H1 (cell line): ENCODE data around the gene TLX1. TPM values are rescaled to one million over a fixed set of nuclear protein-coding genes. Genes with fewer than 3 reads are reported as not detected.
A peak's percentile ranks its signal among the peaks of the same experiment; 100 is the strongest.

Source experiments
- CHD2 ChIP-seq: IDR thresholded peaks from 2 replicates; pipeline ENCODE4 v1.6.1; 2012; ENCODE audit warnings: low read length, improper control_type of control experiment
- EP300 ChIP-seq, 2 experiments: IDR thresholded peaks; 1 replicate in 1 of 2; 2 replicates in 1 of 2; pipeline ENCODE4 v1.6.1; 2011 to 2012; ENCODE audit warnings: low read depth in 2 of 2, low read length in 2 of 2, mild to moderate bottlenecking in 2 of 2, borderline replicate concordance in 1 of 2, inconsistent platforms in 1 of 2, moderate library complexity in 1 of 2
- FOSL1 ChIP-seq: IDR thresholded peaks from 2 replicates; pipeline ENCODE4 v1.6.1; 2011; ENCODE audit warnings: mild to moderate bottlenecking, low read depth, low read length, moderate library complexity; ENCODE audit not compliant: insufficient read depth
- HDAC2 ChIP-seq, 2 experiments: fragments of 300-600 bp in 1 of 2; sonication (generic) in 1 of 2; IDR thresholded peaks; 2 replicates each; pipeline ENCODE4 v1.6.1; 2011 to 2012; ENCODE audit warnings: low read depth in 2 of 2, low read length in 2 of 2, mild to moderate bottlenecking in 2 of 2, moderate library complexity in 2 of 2, borderline replicate concordance in 1 of 2, inconsistent platforms in 1 of 2
- JUN ChIP-seq: IDR thresholded peaks from 2 replicates; pipeline ENCODE4 v1.6.1; 2011; ENCODE audit warnings: low read depth, mild to moderate bottlenecking, improper control_type of control experiment, low read length
- KDM1A ChIP-seq: fragments of 200-600, 300-600 bp; sonication (generic); IDR thresholded peaks from 2 replicates; pipeline ENCODE4 v1.7.1; 2016; ENCODE audit warnings: mild to moderate bottlenecking, low read length, borderline replicate concordance
- KDM5A ChIP-seq: fragments of 200-600 bp; IDR thresholded peaks from 2 replicates; pipeline ENCODE4 v1.7.1; 2012; ENCODE audit warnings: mild to moderate bottlenecking, low read length, inconsistent platforms, mixed read lengths
- MAX ChIP-seq: IDR thresholded peaks from 2 replicates; pipeline ENCODE4 v1.6.1; 2012; ENCODE audit warnings: inconsistent platforms
- NANOG ChIP-seq: IDR thresholded peaks from 2 replicates; pipeline ENCODE4 v1.6.1; 2011; ENCODE audit warnings: low read length, low read depth, mild to moderate bottlenecking, inconsistent platforms; ENCODE audit not compliant: insufficient read depth, poor library complexity, severe bottlenecking
- POU5F1 ChIP-seq: IDR thresholded peaks from 2 replicates; pipeline ENCODE4 v1.6.1; 2011; ENCODE audit warnings: low read depth, mild to moderate bottlenecking, low read length, moderate library complexity
- RAD21 ChIP-seq, 2 experiments: IDR thresholded peaks in 1 of 2; conservative IDR thresholded peaks in 1 of 2; 2 replicates each; pipeline ENCODE4 v1.6.1; 2011; ENCODE audit warnings: low read depth in 2 of 2, low read length in 2 of 2, improper control_type of control experiment in 1 of 2, inconsistent platforms in 1 of 2, mild to moderate bottlenecking in 1 of 2, moderate library complexity in 1 of 2
- RBBP5 ChIP-seq: IDR thresholded peaks from 2 replicates; pipeline ENCODE4 v1.7.1; 2012; ENCODE audit warnings: low read depth, mild to moderate bottlenecking, inconsistent platforms, low read length, moderate library complexity, borderline replicate concordance
- RFX5 ChIP-seq: IDR thresholded peaks from 2 replicates; pipeline ENCODE4 v1.6.1; 2011; ENCODE audit warnings: low read depth, low read length, improper control_type of control experiment, borderline replicate concordance
- SAP30 ChIP-seq: fragments of 300-600 bp; sonication (generic); IDR thresholded peaks from 2 replicates; pipeline ENCODE4 v1.7.1; 2012; ENCODE audit warnings: low read length, moderate library complexity, mild to moderate bottlenecking, inconsistent platforms; ENCODE audit not compliant: insufficient read depth, insufficient replicate concordance
- SP1 ChIP-seq: IDR thresholded peaks from 2 replicates; pipeline ENCODE4 v1.6.1; 2011; ENCODE audit warnings: low read depth, low read length
- SP4 ChIP-seq: IDR thresholded peaks from 2 replicates; pipeline ENCODE4 v1.6.1; 2012; ENCODE audit warnings: low read length, inconsistent platforms
- TAF7 ChIP-seq: optimal IDR thresholded peaks from 2 replicates; pipeline ENCODE3; 2011; ENCODE audit warnings: low read depth, mild to moderate bottlenecking, inconsistent platforms, low read length, moderate library complexity, borderline replicate concordance
- TEAD4 ChIP-seq: IDR thresholded peaks from 2 replicates; pipeline ENCODE4 v1.6.1; 2012; ENCODE audit warnings: low read depth, low read length, inconsistent platforms, mixed read lengths
- YY1 ChIP-seq: IDR thresholded peaks from 2 replicates; pipeline ENCODE4 v1.6.1; 2011; ENCODE audit warnings: low read depth, mild to moderate bottlenecking, low read length
- polyA plus RNA-seq, 7 experiments: library from polyadenylated mRNA; depleted of rRNA in 3 of 7; stranded (reverse) in 5 of 7; unstranded in 2 of 7; fragments of >200 nt in 5 of 7; fragments of 200-250 nt in 2 of 7; gene quantifications; 1 replicate in 5 of 7; 2 replicates in 1 of 7; 4 replicates in 1 of 7; pipeline versions ENCODE4 v1.2.1 to v1.2.3, GENCODE V29; 2011 to 2013; ENCODE audit warnings: missing spikeins in 2 of 7, mixed read lengths in 2 of 7
- total RNA-seq: library from RNA; stranded (reverse); fragmentation: NEBNext Ultra II Directional; extraction: Animal tissue kit (Norgen Biotek cat#: 25700); gene quantifications from 2 replicates; pipeline ENCODE4 v1.2.1, GENCODE V29; 2021

TLX1 gene
- total and polyA plus RNA-seq, 2 of the 8 experiments (the other 6 are each of a cell fraction or from before 2014, with no cell fraction given), result not detected

DNA sequence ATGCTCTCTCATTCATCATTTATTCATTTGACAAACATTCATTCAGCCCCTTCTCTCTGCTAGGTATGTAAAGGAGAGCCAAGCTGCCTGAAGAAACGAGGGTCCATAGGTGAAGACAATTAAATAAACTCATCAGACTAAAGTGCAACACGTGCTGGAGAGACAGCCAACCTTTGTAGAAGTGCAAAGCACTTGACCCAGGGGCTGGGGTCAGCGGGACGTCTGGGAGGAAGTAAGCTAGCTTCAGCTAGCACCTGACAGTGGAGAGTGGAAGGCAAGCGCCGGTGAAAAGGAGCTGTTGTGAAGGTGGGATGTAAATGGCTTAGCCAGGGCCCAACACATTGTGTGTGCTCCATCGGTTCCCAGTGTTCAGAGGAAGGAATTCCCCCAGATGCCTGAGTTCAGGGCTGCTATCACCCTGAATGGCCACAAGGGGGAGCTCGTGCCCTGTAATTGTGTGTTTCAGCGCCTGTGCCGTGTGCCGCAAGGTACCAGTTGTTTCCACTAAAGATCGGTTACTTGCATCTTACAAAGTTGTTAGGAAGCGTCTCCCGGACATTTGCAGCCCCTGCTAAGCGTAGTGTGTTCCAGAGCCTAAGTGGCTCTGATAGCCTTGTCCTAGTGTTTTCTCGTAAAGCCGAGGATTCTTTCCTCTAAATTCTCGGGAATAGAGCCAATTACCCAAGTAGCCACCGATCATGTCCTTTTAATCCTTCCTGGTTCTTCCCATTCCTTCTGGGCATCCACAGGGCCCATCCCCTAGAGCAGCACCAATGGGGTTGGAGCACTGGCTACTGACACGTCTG lies 30.6 kb downstream of the TLX1 start (continued):
- no peak for TF ChIP-seq JUN
- TF ChIP-seq SP4, result no peak
- peak; percentile 94 to 97 for TF ChIP-seq RAD21 (IDR thresholded peaks at IDR 0.05 in 1 of 2, conservative IDR thresholded peaks at IDR 0.05 in 1 of 2; ENCODE audit: low read depth in 2 of 2, low read length in 2 of 2)
- TF ChIP-seq EP300 (IDR thresholded peaks at IDR 0.05; ENCODE audit: borderline replicate concordance in 1 of 2, low read depth in 2 of 2, low read length in 2 of 2), result 0 out of 3 replicates have a peak, but pooled peaks of 1 of the 2 experiments have one; percentile 17
- TF ChIP-seq RBBP5, result no peak
- no peak for TF ChIP-seq POU5F1
- 0 out of 4 replicates have a peak, but pooled peaks of 1 of the 2 experiments have one; percentile 17 for TF ChIP-seq HDAC2 (IDR thresholded peaks at IDR 0.05; ENCODE audit: borderline replicate concordance in 1 of 2, low read depth in 2 of 2, low read length in 2 of 2)
- no peak for TF ChIP-seq CHD2
- TF ChIP-seq TAF7, result peak; percentile 39
- peak; percentile 45; the same call in 1 of the 2 replicates for TF ChIP-seq YY1
- TF ChIP-seq FOSL1, result no peak
- no peak for TF ChIP-seq KDM1A
- 0 out of 2 replicates have a peak, but pooled peaks have one; percentile 37 for TF ChIP-seq SP1
- TF ChIP-seq KDM5A, result no peak; the same call in 1 of the 2 replicates
- TF ChIP-seq NANOG, result no peak
- TF ChIP-seq SAP30, result no peak
- TF ChIP-seq MAX, result no peak; the same call in 1 of the 2 replicates
- TF ChIP-seq RFX5, result no peak
- peak; percentile 78; the same call in 1 of the 2 replicates for TF ChIP-seq TEAD4
